Liver (tissue), 9 donors: Measurements from ENCODE around the gene TLNRD1. TPM values are rescaled to one million over a fixed set of nuclear protein-coding genes. Genes with fewer than 3 reads are reported as not detected.

ENCODE experiments used
- DNase-seq: peaks from one replicate; pipeline ENCODE4 v3.0.0-alpha.2; 2017; ENCODE audit warnings: low spot score
- H3K27ac ChIP-seq, 2 donors: one replicate each; pipeline ENCODE4 v1.7.0; 2013; ENCODE audit warnings: inconsistent platforms in 2 of 2, low read length in 2 of 2, control low read depth in 1 of 2, low read depth in 1 of 2, mild to moderate bottlenecking in 1 of 2
- H3K27me3 ChIP-seq, 4 donors: one replicate each; pipeline versions ENCODE4 v1.6.1 to v1.7.0; 2013; ENCODE audit warnings: low read length in 3 of 4, inconsistent platforms in 1 of 4, mild to moderate bottlenecking in 1 of 4, moderate library complexity in 1 of 4; ENCODE audit not compliant: control insufficient read depth in 4 of 4, insufficient read depth in 4 of 4
- H3K36me3 ChIP-seq, 4 donors: one replicate each; pipeline versions ENCODE4 v1.6.1 to v1.7.0; 2013; ENCODE audit warnings: low read length in 3 of 4, mild to moderate bottlenecking in 3 of 4, low read depth in 1 of 4, moderate library complexity in 1 of 4; ENCODE audit not compliant: control insufficient read depth in 4 of 4, insufficient read depth in 3 of 4
- H3K4me1 ChIP-seq, 4 donors: one replicate each; pipeline versions ENCODE4 v1.6.1 to v1.7.0; 2013; ENCODE audit warnings: low read length in 3 of 4, mild to moderate bottlenecking in 3 of 4, moderate library complexity in 1 of 4; ENCODE audit not compliant: control insufficient read depth in 4 of 4, insufficient read depth in 4 of 4
- H3K4me3 ChIP-seq, 3 donors: one replicate each; pipeline versions ENCODE4 v1.6.1 to v1.7.0; 2013; ENCODE audit warnings: low read length in 3 of 3, control low read depth in 1 of 3, low read depth in 1 of 3, mild to moderate bottlenecking in 1 of 3
- H3K9ac ChIP-seq, 2 donors: one replicate each; pipeline ENCODE4 v1.7.0; 2013; ENCODE audit warnings: low read length in 2 of 2, mild to moderate bottlenecking in 2 of 2, moderate library complexity in 2 of 2, control low read depth in 1 of 2, low read depth in 1 of 2
- H3K9me3 ChIP-seq, 4 donors: one replicate each; pipeline versions ENCODE4 v1.6.1 to v1.7.0; 2013; ENCODE audit warnings: low read length in 3 of 4; ENCODE audit not compliant: control insufficient read depth in 4 of 4
- ATF3 ChIP-seq: IDR thresholded peaks from 2 replicates; pipeline ENCODE4 v1.6.1; 2016; ENCODE audit warnings: antibody characterized with exemption
- CTCF ChIP-seq: fragments of 150-350 bp; IDR thresholded peaks from 2 replicates; pipeline ENCODE4 v1.5.1; 2017; ENCODE audit warnings: improper control_type of control experiment, low read depth, low read length; ENCODE audit not compliant: missing input control
- EGR1 ChIP-seq, 2 donors: IDR thresholded peaks; 2 replicates each; pipeline ENCODE4 v1.6.1; 2016 to 2018; ENCODE audit warnings: antibody characterized with exemption in 2 of 2, low read depth in 2 of 2
- FOXA1 ChIP-seq: IDR thresholded peaks from 2 replicates; pipeline ENCODE4 v1.6.1; 2016; ENCODE audit warnings: antibody characterized with exemption
- FOXA2 ChIP-seq: IDR thresholded peaks from 2 replicates; pipeline ENCODE4 v1.6.1; 2016; ENCODE audit warnings: antibody characterized with exemption
- GABPA ChIP-seq, 2 donors: IDR thresholded peaks in 1 of 2; conservative IDR thresholded peaks in 1 of 2; 2 replicates each; pipeline ENCODE4 v1.6.1; 2016; ENCODE audit warnings: antibody characterized with exemption in 2 of 2, mild to moderate bottlenecking in 1 of 2, moderate library complexity in 1 of 2
- HNF4A ChIP-seq, 2 donors: conservative IDR thresholded peaks; 2 replicates each; pipeline ENCODE4 v1.6.1; 2016; ENCODE audit warnings: antibody characterized with exemption in 2 of 2, mild to moderate bottlenecking in 2 of 2
- HNF4G ChIP-seq: IDR thresholded peaks from 2 replicates; pipeline ENCODE4 v1.6.1; 2016; ENCODE audit warnings: antibody characterized with exemption
- MAX ChIP-seq: IDR thresholded peaks from 2 replicates; pipeline ENCODE4 v1.6.1; 2016; ENCODE audit warnings: antibody characterized with exemption
- NR2F2 ChIP-seq: IDR thresholded peaks from 2 replicates; pipeline ENCODE4 v1.6.1; 2016; ENCODE audit warnings: antibody characterized with exemption
- RAD21 ChIP-seq, 2 donors: IDR thresholded peaks; 2 replicates each; pipeline ENCODE4 v1.6.1; 2016; ENCODE audit warnings: antibody characterized with exemption in 2 of 2, mild to moderate bottlenecking in 2 of 2
- REST ChIP-seq: IDR thresholded peaks from 2 replicates; pipeline ENCODE4 v1.6.1; 2016; ENCODE audit warnings: antibody characterized with exemption, mild to moderate bottlenecking
- RXRA ChIP-seq, 2 donors: IDR thresholded peaks; 2 replicates each; pipeline ENCODE4 v1.6.1; 2017 to 2018; ENCODE audit warnings: antibody characterized with exemption in 2 of 2, mild to moderate bottlenecking in 1 of 2
- SP1 ChIP-seq: IDR thresholded peaks from 2 replicates; pipeline ENCODE4 v1.6.1; 2018; ENCODE audit warnings: antibody characterized with exemption, mild to moderate bottlenecking
- TAF1 ChIP-seq: conservative IDR thresholded peaks from 2 replicates; pipeline ENCODE4 v1.6.1; 2016; ENCODE audit warnings: antibody characterized with exemption, mild to moderate bottlenecking
- ZBTB33 ChIP-seq: IDR thresholded peaks from 2 replicates; pipeline ENCODE4 v1.6.1; 2016; ENCODE audit warnings: antibody characterized with exemption
- WGBS: extraction: QIAGEN DNeasy Blood & Tissue Kit; methylation state at CpG from one replicate; pipeline ENCODE4 v1.1.7; 2013; 5-methylcytosine and 5-hydroxymethylcytosine counted together
- polyA plus RNA-seq, 2 donors: library from polyadenylated mRNA; stranded (reverse) in 1 of 2; unstranded in 1 of 2; fragments of 200-250 nt in 1 of 2; fragments of >200 nt in 1 of 2; fragmentation: Nextera tagmentation in 1 of 2; extraction: Ambion mirVana in 1 of 2; gene quantifications; one replicate each; pipeline versions ENCODE4 v1.2.1 to v1.2.3, GENCODE V29; 2013 to 2015
- total RNA-seq, 2 donors: library from RNA; depleted of rRNA; stranded (reverse); fragments of >200 nt; gene quantifications; one replicate each; pipeline ENCODE4 v1.2.3, GENCODE V29; 2014
- donor health status: healthy.
- donor health status: healthy.
- donor health status: healthy.
- donor health status: healthy.
- donor health status: healthy.

Gene TLNRD1
- total and polyA plus RNA-seq, 4 donors, result 1.1 to 5.8 (median 3.2) TPM

- H3K27ac ChIP-seq, result no peak overlapping the region
- WGBS, result 95% methylated on average over 7 of the region's 7 CpGs
- H3K9me3 ChIP-seq, result no peaks in the 10 kb centered on the region
- H3K9ac ChIP-seq, result no peak overlapping the region
- H3K27me3 ChIP-seq, result no peaks in the 10 kb centered on the region
- TF ChIP-seq MAX (no peak), FOXA2 (no peak), REST (no peak), GABPA (IDR thresholded peaks at IDR 0.05 in 1 of 2, conservative IDR thresholded peaks at IDR 0.05 in 1 of 2) (no peak), SP1 (no peak), CTCF (no peak), EGR1 (IDR thresholded peaks at IDR 0.05; ENCODE audit: low read depth in 2 of 2) (no peak), HNF4G (no peak), RAD21 (IDR thresholded peaks at IDR 0.05) (no peak), ZBTB33 (no peak), FOXA1 (no peak), NR2F2 (no peak), HNF4A (conservative IDR thresholded peaks at IDR 0.05) (no peak), TAF1 (no peak), RXRA (IDR thresholded peaks at IDR 0.05) (no peak)
- peaks cover 0 to 12% (median 2%) of the 10 kb centered on the region in 4 donors for H3K4me1 ChIP-seq
- DNase-seq, result no peak
- no peaks in the 10 kb centered on the region for H3K36me3 ChIP-seq
- no peak overlapping the region for H3K4me3 ChIP-seq
These were observed 20.6 kb downstream of the TLNRD1 start for GRCh38 chr15:81021321-81021720.

- Histone ChIP-seq H3K9me3 (no peaks in the 10 kb centered on the region), H3K9ac (no peak overlapping the region), H3K27me3 (no peaks in the 10 kb centered on the region), H3K27ac (peak overlapping the region; percentile 45 to 77), H3K4me1 (peaks cover 0 to 12% (median 2%) of the 10 kb centered on the region in 4 donors), H3K4me3 (no peak overlapping the region), H3K36me3 (no peaks in the 10 kb centered on the region)
- 64% methylated on average over 13 of the region's 13 CpGs for WGBS
- no peak for DNase-seq
- TF ChIP-seq MAX (peak; percentile 31), EGR1 (IDR thresholded peaks at IDR 0.05; ENCODE audit: low read depth in 2 of 2) (no peak), FOXA1 (no peak), ATF3 (no peak), ZBTB33 (no peak), RXRA (IDR thresholded peaks at IDR 0.05) (no peak), REST (no peak), TAF1 (no peak), HNF4A (conservative IDR thresholded peaks at IDR 0.05) (no peak)
These were observed 23.0 kb downstream of the TLNRD1 start for GRCh38 chr15:81023483-81024264.
